OCI-LY7 (cell line): ENCODE data around the gene CD3G.

Experiments
- EZH2phosphoT487 ChIP-seq: fragments of 200-600 bp; sonication (generic); IDR thresholded peaks from 2 replicates; pipeline ENCODE4 v1.6.1; 2018; ENCODE audit warnings: low read depth, borderline replicate concordance, mild to moderate bottlenecking, mixed run types, antibody characterized with exemption, low read length, moderate library complexity, mixed read lengths
- TF ChIP-seq, protein P1 (sequence below): fragments of 200-600 bp; sonication (generic); conservative IDR thresholded peaks from 2 replicates; pipeline ENCODE4 v1.5.1; 2014; ENCODE audit warnings: mild to moderate bottlenecking, antibody characterized with exemption, low read length, moderate library complexity, mixed read lengths

DNA sequence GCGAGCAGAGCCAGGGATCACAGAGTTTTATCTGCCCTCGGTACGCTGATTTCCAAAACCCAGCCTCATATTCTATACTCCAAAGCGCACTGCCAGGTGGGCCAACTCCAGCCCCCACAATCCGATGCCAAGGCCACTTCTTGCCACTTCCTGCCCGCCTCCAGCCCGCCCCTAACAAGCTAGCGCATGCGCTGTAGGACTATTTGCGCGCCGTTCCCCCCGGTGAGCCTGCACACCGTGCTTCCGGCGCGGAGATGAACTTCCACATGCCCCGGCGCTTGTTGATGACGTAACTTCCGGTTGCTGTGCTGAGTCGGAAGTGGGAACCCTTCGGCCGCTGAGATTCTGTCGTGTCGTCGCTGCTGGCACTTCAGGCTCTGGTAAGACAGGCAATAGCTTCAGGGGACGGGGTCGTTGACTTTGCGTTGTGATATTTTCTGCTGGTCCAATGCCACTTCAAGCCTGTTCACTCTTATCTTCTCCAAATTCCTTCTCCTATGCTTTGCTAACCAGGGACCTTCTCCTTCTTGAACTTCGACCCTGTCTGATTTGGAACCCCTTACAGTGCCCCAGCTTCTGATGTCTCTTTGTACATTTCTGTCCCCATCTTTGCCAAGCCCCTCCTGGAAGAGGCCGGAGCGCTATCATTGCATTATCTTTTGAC is 15.3 kb downstream of the CD3G start, which contains the start of gene UBE4A:
- TF ChIP-seq, protein P1, sequence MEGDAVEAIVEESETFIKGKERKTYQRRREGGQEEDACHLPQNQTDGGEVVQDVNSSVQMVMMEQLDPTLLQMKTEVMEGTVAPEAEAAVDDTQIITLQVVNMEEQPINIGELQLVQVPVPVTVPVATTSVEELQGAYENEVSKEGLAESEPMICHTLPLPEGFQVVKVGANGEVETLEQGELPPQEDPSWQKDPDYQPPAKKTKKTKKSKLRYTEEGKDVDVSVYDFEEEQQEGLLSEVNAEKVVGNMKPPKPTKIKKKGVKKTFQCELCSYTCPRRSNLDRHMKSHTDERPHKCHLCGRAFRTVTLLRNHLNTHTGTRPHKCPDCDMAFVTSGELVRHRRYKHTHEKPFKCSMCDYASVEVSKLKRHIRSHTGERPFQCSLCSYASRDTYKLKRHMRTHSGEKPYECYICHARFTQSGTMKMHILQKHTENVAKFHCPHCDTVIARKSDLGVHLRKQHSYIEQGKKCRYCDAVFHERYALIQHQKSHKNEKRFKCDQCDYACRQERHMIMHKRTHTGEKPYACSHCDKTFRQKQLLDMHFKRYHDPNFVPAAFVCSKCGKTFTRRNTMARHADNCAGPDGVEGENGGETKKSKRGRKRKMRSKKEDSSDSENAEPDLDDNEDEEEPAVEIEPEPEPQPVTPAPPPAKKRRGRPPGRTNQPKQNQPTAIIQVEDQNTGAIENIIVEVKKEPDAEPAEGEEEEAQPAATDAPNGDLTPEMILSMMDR: no peak
- TF ChIP-seq EZH2phosphoT487: no peak
